Natural killer cell (primary cell): Measurements from ENCODE around the gene NFATC4. TPM values are rescaled to one million over a fixed set of nuclear protein-coding genes. Genes with fewer than 3 reads are reported as not detected.
"Not testable (repeated sequence)": the region's sequence is repeated elsewhere in the genome, so short reads cannot be mapped to it uniquely, and the experiment has no call there.

Source experiments
- ATAC-seq, 3 donors: fragments of 150-1000 bp in 2 of 3; fragments of 200-7000 bp in 1 of 3; cut with Tn5 transposase; 1 replicate in 1 of 3; 2 replicates in 2 of 3; pipeline ENCODE4 v1.10.0; 2021; ENCODE audit warnings: mild to moderate bottlenecking in 2 of 3, moderate library complexity in 2 of 3
- DNase-seq, 2 donors: peaks; one replicate each; pipeline versions ENCODE4 v3.0.0 to v3.0.0-alpha.2; 2013 to 2021; ENCODE audit warnings: mixed read lengths in 1 of 2
- H3K27ac ChIP-seq: one replicate; pipeline ENCODE4 v1.5.1; 2013; ENCODE audit warnings: mild to moderate bottlenecking, low read length
- H3K27me3 ChIP-seq: one replicate; pipeline ENCODE4 v1.6.1; 2013; ENCODE audit warnings: low read length; ENCODE audit not compliant: control insufficient read depth, insufficient read depth
- H3K36me3 ChIP-seq: one replicate; pipeline ENCODE4 v1.6.1; 2013; ENCODE audit warnings: low read length; ENCODE audit not compliant: control insufficient read depth, insufficient read depth
- H3K4me1 ChIP-seq: one replicate; pipeline ENCODE4 v1.6.1; 2013; ENCODE audit warnings: low read length; ENCODE audit not compliant: control insufficient read depth, insufficient read depth
- H3K4me3 ChIP-seq: one replicate; pipeline ENCODE4 v1.5.1; 2013; ENCODE audit warnings: low read length
- H3K9me3 ChIP-seq: one replicate; pipeline ENCODE4 v1.6.1; 2013; ENCODE audit warnings: low read length; ENCODE audit not compliant: control insufficient read depth, insufficient read depth
- H3K27ac Mint-ChIP-seq, 2 donors: one replicate each; pipeline ENCODE4 v1.8.0; 2022; ENCODE audit warnings: mild to moderate bottlenecking in 2 of 2, mixed read lengths in 2 of 2, moderate library complexity in 1 of 2
- H3K27me3 Mint-ChIP-seq, 2 donors: one replicate each; pipeline ENCODE4 v1.8.0; 2022; ENCODE audit warnings: low read depth in 2 of 2, mixed read lengths in 2 of 2
- H3K36me3 Mint-ChIP-seq: one replicate; pipeline ENCODE4 v1.8.0; 2022; ENCODE audit warnings: mixed read lengths
- H3K4me1 Mint-ChIP-seq, 2 donors: one replicate each; pipeline ENCODE4 v1.8.0; 2022; ENCODE audit warnings: mixed read lengths in 2 of 2
- H3K4me3 Mint-ChIP-seq: one replicate; pipeline ENCODE4 v1.8.0; 2022; ENCODE audit warnings: mild to moderate bottlenecking, moderate library complexity, mixed read lengths
- H3K9me3 Mint-ChIP-seq, 2 donors: one replicate each; pipeline ENCODE4 v1.8.0; 2022; ENCODE audit warnings: mixed read lengths in 2 of 2
- WGBS: methylation state at CpG from one replicate; pipeline ENCODE4 v1.1.7; 2013; ENCODE audit warnings: missing lambda C conversion rate; ENCODE audit not compliant: insufficient coverage; 5-methylcytosine and 5-hydroxymethylcytosine counted together
- intact Hi-C: fragments of 100-400 bp; cut with micrococcal nuclease; formaldehyde crosslinking; loops from one replicate; pipeline ENCODE4 v1.14.2; 2022
- total RNA-seq, 4 donors: library from RNA; stranded (reverse); fragments of 120-200 nt in 1 of 4; gene quantifications; one replicate each; pipeline versions ENCODE4 v1.2.3 to v1.2.4, GENCODE V29; 2013 to 2022
- TF ChIP-seq, protein P1 (sequence below): fragments of 200-600 bp; IDR thresholded peaks from one replicate; pipeline ENCODE4 v1.8.0; 2022; ENCODE audit warnings: antibody characterized with exemption

The NFATC4 gene
- total RNA-seq, 3 donors from 2014 or later (not counting 1 experiment from before 2014, with no cell fraction given): not detected

- peak overlapping the region; percentile 63 for H3K4me3 Mint-ChIP-seq
- no peak for DNase-seq
- no peaks in the 10 kb centered on the region for H3K9me3 Mint-ChIP-seq
- peaks cover 69% of the 10 kb centered on the region for H3K4me1 ChIP-seq
- H3K27me3 ChIP-seq: peaks cover 2% of the 10 kb centered on the region
- H3K9me3 ChIP-seq: no peaks in the 10 kb centered on the region
- no peaks in the 10 kb centered on the region for H3K36me3 Mint-ChIP-seq
- peaks cover 3 to 6% of the 10 kb centered on the region in 2 donors for H3K27me3 Mint-ChIP-seq
- H3K27ac ChIP-seq: no peak overlapping the region
- H3K4me1 Mint-ChIP-seq: peaks cover 52 to 55% of the 10 kb centered on the region in 2 donors
- intact Hi-C loops: no loop called here
- ATAC-seq: no peak
- 80% methylated on average over 2 of the region's 2 CpGs for WGBS
- TF ChIP-seq, protein P1, sequence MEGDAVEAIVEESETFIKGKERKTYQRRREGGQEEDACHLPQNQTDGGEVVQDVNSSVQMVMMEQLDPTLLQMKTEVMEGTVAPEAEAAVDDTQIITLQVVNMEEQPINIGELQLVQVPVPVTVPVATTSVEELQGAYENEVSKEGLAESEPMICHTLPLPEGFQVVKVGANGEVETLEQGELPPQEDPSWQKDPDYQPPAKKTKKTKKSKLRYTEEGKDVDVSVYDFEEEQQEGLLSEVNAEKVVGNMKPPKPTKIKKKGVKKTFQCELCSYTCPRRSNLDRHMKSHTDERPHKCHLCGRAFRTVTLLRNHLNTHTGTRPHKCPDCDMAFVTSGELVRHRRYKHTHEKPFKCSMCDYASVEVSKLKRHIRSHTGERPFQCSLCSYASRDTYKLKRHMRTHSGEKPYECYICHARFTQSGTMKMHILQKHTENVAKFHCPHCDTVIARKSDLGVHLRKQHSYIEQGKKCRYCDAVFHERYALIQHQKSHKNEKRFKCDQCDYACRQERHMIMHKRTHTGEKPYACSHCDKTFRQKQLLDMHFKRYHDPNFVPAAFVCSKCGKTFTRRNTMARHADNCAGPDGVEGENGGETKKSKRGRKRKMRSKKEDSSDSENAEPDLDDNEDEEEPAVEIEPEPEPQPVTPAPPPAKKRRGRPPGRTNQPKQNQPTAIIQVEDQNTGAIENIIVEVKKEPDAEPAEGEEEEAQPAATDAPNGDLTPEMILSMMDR: no peak
- peak overlapping the region; percentile 14 to 88 for H3K27ac Mint-ChIP-seq
- no peaks in the 10 kb centered on the region for H3K36me3 ChIP-seq
- H3K4me3 ChIP-seq: no peak overlapping the region
Observed at GRCh38 chr14:24327303-24327702, 40.7 kb upstream of the NFATC4 start.

- peaks cover 75% of the 10 kb centered on the region for H3K4me1 ChIP-seq
- H3K9me3 ChIP-seq, ATAC-seq, H3K36me3 ChIP-seq, H3K27me3 ChIP-seq, intact Hi-C loops, H3K27me3 Mint-ChIP-seq, H3K27ac ChIP-seq, H3K9me3 Mint-ChIP-seq, H3K36me3 Mint-ChIP-seq, H3K4me3 ChIP-seq: not testable (repeated sequence)
- peak overlapping the region; percentile 13 for H3K4me3 Mint-ChIP-seq
- 15% methylated on average over 9 of the region's 9 CpGs for WGBS
- H3K4me1 Mint-ChIP-seq: peaks cover 58 to 61% of the 10 kb centered on the region in 2 donors
- TF ChIP-seq, protein P1: peak; percentile 42
- DNase-seq: peak in 1 of 2 donors; percentile 28
- peak overlapping the region; percentile 87 to 88 for H3K27ac Mint-ChIP-seq
Observed at GRCh38 chr14:24327914-24328313, 40.1 kb upstream of the NFATC4 start.

- H3K36me3 ChIP-seq: no peaks in the 10 kb centered on the region
- no peak for ATAC-seq
- peaks cover 68 to 71% of the 10 kb centered on the region in 2 donors for H3K4me1 Mint-ChIP-seq
- intact Hi-C loops: loop anchor here (1.0 kb wide), 3 partner anchors 58 to 305 kb away; partner anchors contain the start of genes GZMB and RABGGTA
- peaks cover 8% of the 10 kb centered on the region for H3K27me3 ChIP-seq
- no peak for DNase-seq
- H3K27ac Mint-ChIP-seq: peak overlapping the region; percentile 87 to 88
- H3K4me1 ChIP-seq: peaks cover 87% of the 10 kb centered on the region
- H3K36me3 Mint-ChIP-seq: no peaks in the 10 kb centered on the region
- peaks cover 6% of the 10 kb centered on the region in 2 donors for H3K27me3 Mint-ChIP-seq
- no peaks in the 10 kb centered on the region for H3K9me3 Mint-ChIP-seq
- no peaks in the 10 kb centered on the region for H3K9me3 ChIP-seq
- H3K4me3 Mint-ChIP-seq: peak overlapping the region; percentile 79
- peak overlapping the region; percentile 61 for H3K27ac ChIP-seq
- WGBS: 84% methylated on average over 12 of the region's 12 CpGs
- no peak overlapping the region for H3K4me3 ChIP-seq
- TF ChIP-seq, protein P1: no peak
Observed at GRCh38 chr14:24329073-24329663, 38.8 kb upstream of the NFATC4 start.
